CD14-positive monocyte (primary cell): ENCODE data around the gene CYP2C9. TPM values are rescaled to one million over a fixed set of nuclear protein-coding genes. Genes with fewer than 3 reads are reported as not detected.
"Not testable (repeated sequence)": the region's sequence is repeated elsewhere in the genome, so short reads cannot be mapped to it uniquely, and the experiment has no call there.

ENCODE experiments used
- DNase-seq, 3 donors: peaks; one replicate each; pipeline ENCODE4 v3.0.0-alpha.2; 2011 to 2022
- H2AFZ ChIP-seq: 2 replicates; pipeline ENCODE4 v1.6.0; 2012; ENCODE audit warnings: mild to moderate bottlenecking, low read depth, low read length, inconsistent platforms; ENCODE audit not compliant: insufficient read depth, poor library complexity, severe bottlenecking
- H3K27ac ChIP-seq, 2 donors: 1 replicate in 1 of 2; 2 replicates in 1 of 2; pipeline ENCODE4 v1.5.1; 2012 to 2013; ENCODE audit warnings: low read length in 2 of 2, control low read depth in 1 of 2, inconsistent platforms in 1 of 2, low read depth in 1 of 2, mild to moderate bottlenecking in 1 of 2
- H3K27me3 ChIP-seq, 2 donors: one replicate each; pipeline versions ENCODE4 v1.6.0 to v1.6.1; 2011 to 2013; ENCODE audit warnings: low read length in 2 of 2; ENCODE audit not compliant: control insufficient read depth in 2 of 2, insufficient read depth in 2 of 2
- H3K36me3 ChIP-seq, 2 donors: replicated peaks in 1 of 2; 1 replicate in 1 of 2; 2 replicates in 1 of 2; pipeline versions ENCODE4 v1.5.1 to v1.6.1; 2012 to 2013; ENCODE audit warnings: low read length in 2 of 2, control low read depth in 1 of 2, inconsistent platforms in 1 of 2, mild to moderate bottlenecking in 1 of 2; ENCODE audit not compliant: insufficient read depth in 2 of 2, control insufficient read depth in 1 of 2
- H3K4me1 ChIP-seq, 2 donors: 1 replicate in 1 of 2; 2 replicates in 1 of 2; pipeline versions ENCODE4 v1.5.1 to v1.6.1; 2012 to 2013; ENCODE audit warnings: low read length in 2 of 2, control low read depth in 1 of 2, inconsistent platforms in 1 of 2, mild to moderate bottlenecking in 1 of 2, moderate library complexity in 1 of 2; ENCODE audit not compliant: insufficient read depth in 2 of 2, control insufficient read depth in 1 of 2
- H3K4me2 ChIP-seq: replicated peaks from 2 replicates; pipeline ENCODE3; 2012; ENCODE audit warnings: low read length, moderate library complexity, mild to moderate bottlenecking; ENCODE audit not compliant: poor library complexity, severe bottlenecking; ENCODE audit errors: extremely low read depth
- H3K4me3 ChIP-seq, 3 experiments: fragments of 200-600 bp in 1 of 3; sonication (generic) in 1 of 3; replicated peaks in 1 of 3; 1 replicate in 2 of 3; 2 replicates in 1 of 3; pipeline ENCODE4 v1.5.1; 2011 to 2013; ENCODE audit warnings: low read length in 3 of 3, mild to moderate bottlenecking in 3 of 3, control low read depth in 2 of 3, low read depth in 2 of 3, inconsistent platforms in 1 of 3, moderate library complexity in 1 of 3
- H3K79me2 ChIP-seq: 2 replicates; pipeline ENCODE4 v1.6.0; 2012; ENCODE audit warnings: mild to moderate bottlenecking, control low read depth, inconsistent platforms, low read length, moderate library complexity; ENCODE audit not compliant: insufficient read depth
- H3K9ac ChIP-seq: 2 replicates; pipeline ENCODE4 v1.6.0; 2017; ENCODE audit warnings: low read length, mild to moderate bottlenecking; ENCODE audit not compliant: insufficient read depth, poor library complexity, severe bottlenecking
- H3K9me3 ChIP-seq, 2 donors: replicated peaks in 1 of 2; 1 replicate in 1 of 2; 2 replicates in 1 of 2; pipeline versions ENCODE4 v1.5.1 to v1.6.1; 2012 to 2013; ENCODE audit warnings: low read length in 2 of 2, control low read depth in 1 of 2; ENCODE audit not compliant: control insufficient read depth in 1 of 2, insufficient read depth in 1 of 2
- H4K20me1 ChIP-seq: 2 replicates; pipeline ENCODE4 v1.6.0; 2012; ENCODE audit warnings: mild to moderate bottlenecking, low read length, control low read depth, moderate library complexity; ENCODE audit not compliant: insufficient read depth
- H3K27ac Mint-ChIP-seq, 7 donors: one replicate each; pipeline ENCODE4 v1.8.0; 2020; ENCODE audit warnings: mild to moderate bottlenecking in 7 of 7, mixed read lengths in 7 of 7, moderate library complexity in 6 of 7, inconsistent platforms in 2 of 7
- H3K27me3 Mint-ChIP-seq, 3 donors: one replicate each; pipeline ENCODE4 v1.8.0; 2021 to 2022; ENCODE audit warnings: low read depth in 3 of 3, mild to moderate bottlenecking in 3 of 3, mixed read lengths in 3 of 3, moderate library complexity in 3 of 3, inconsistent platforms in 1 of 3
- H3K36me3 Mint-ChIP-seq, 2 donors: one replicate each; pipeline ENCODE4 v1.8.0; 2020; ENCODE audit warnings: mixed read lengths in 2 of 2, inconsistent platforms in 1 of 2, mild to moderate bottlenecking in 1 of 2
- H3K4me1 Mint-ChIP-seq: one replicate; pipeline ENCODE4 v1.8.0; 2020; ENCODE audit warnings: mild to moderate bottlenecking, mixed read lengths
- H3K4me3 Mint-ChIP-seq, 2 donors: one replicate each; pipeline ENCODE4 v1.8.0; 2020; ENCODE audit warnings: mild to moderate bottlenecking in 2 of 2, mixed read lengths in 2 of 2, moderate library complexity in 1 of 2
- H3K9me3 Mint-ChIP-seq, 7 donors: one replicate each; pipeline ENCODE4 v1.8.0; 2020 to 2022; ENCODE audit warnings: mixed read lengths in 7 of 7, mild to moderate bottlenecking in 6 of 7, moderate library complexity in 6 of 7, inconsistent platforms in 2 of 7
- CTCF ChIP-seq: fragments of 200-600 bp; IDR thresholded peaks from one replicate; pipeline ENCODE4 v1.8.0; 2022; ENCODE audit warnings: antibody characterized with exemption, mild to moderate bottlenecking
- WGBS: methylation state at CpG from one replicate; pipeline ENCODE4 v1.1.5; 2013; ENCODE audit warnings: missing lambda C conversion rate; ENCODE audit not compliant: insufficient coverage; 5-methylcytosine and 5-hydroxymethylcytosine counted together
- intact Hi-C, 2 donors: fragments of 100-400 bp; cut with micrococcal nuclease; formaldehyde crosslinking; loops; one replicate each; pipeline versions ENCODE4 v1.15.0 to v1.15.1; 2023
- polyA plus RNA-seq, 3 donors: library from polyadenylated mRNA; depleted of rRNA in 1 of 3; unstranded in 2 of 3; stranded (reverse) in 1 of 3; fragments of 300-500 nt in 2 of 3; fragments of >200 nt in 1 of 3; fragmentation: Illumina TruSeq in 2 of 3; gene quantifications; 1 replicate in 2 of 3; 2 replicates in 1 of 3; pipeline ENCODE4 v1.2.3, GENCODE V29; 2012 to 2021

CYP2C9 gene
- polyA plus RNA-seq, 3 donors = not detected

- WGBS = 100% methylated on average over 2 of the region's 4 CpGs
- DNase-seq = no peak
- TF ChIP-seq CTCF = no peak
- no peak overlapping the region for H3K9ac ChIP-seq
- peaks cover 0 to 27% (median 7%) of the 10 kb centered on the region in 7 donors for H3K9me3 Mint-ChIP-seq
- H3K36me3 ChIP-seq = no peaks in the 10 kb centered on the region
- intact Hi-C loops = no loop called here
- H3K27me3 Mint-ChIP-seq = peaks cover 0 to 2% (median 0%) of the 10 kb centered on the region in 3 donors
- no peak overlapping the region for H3K27ac Mint-ChIP-seq
- H2AFZ ChIP-seq = no peak overlapping the region
- H3K4me1 Mint-ChIP-seq = no peaks in the 10 kb centered on the region
- H4K20me1 ChIP-seq = no peaks in the 10 kb centered on the region
- H3K4me3 ChIP-seq = no peak overlapping the region
- H3K4me1 ChIP-seq = no peaks in the 10 kb centered on the region
- H3K36me3 Mint-ChIP-seq = no peaks in the 10 kb centered on the region
- no peak overlapping the region for H3K27ac ChIP-seq
- H3K4me3 Mint-ChIP-seq = no peak overlapping the region
- H3K9me3 ChIP-seq = peaks cover 0 to 8% of the 10 kb centered on the region in 2 donors
- H3K4me2 ChIP-seq = no peak overlapping the region
- no peaks in the 10 kb centered on the region for H3K79me2 ChIP-seq
- no peaks in the 10 kb centered on the region for H3K27me3 ChIP-seq
These were observed 48.0 kb upstream of the CYP2C9 start for GRCh38 chr10:94890264-94891022.

- peaks cover 4 to 24% (median 14%) of the 10 kb centered on the region in 7 donors for H3K9me3 Mint-ChIP-seq
- H2AFZ ChIP-seq, H3K79me2 ChIP-seq, H3K4me3 ChIP-seq, H3K36me3 ChIP-seq, H3K9ac ChIP-seq, H3K36me3 Mint-ChIP-seq, H4K20me1 ChIP-seq, H3K27ac ChIP-seq, DNase-seq, H3K27ac Mint-ChIP-seq, H3K27me3 Mint-ChIP-seq, H3K4me1 Mint-ChIP-seq, intact Hi-C loops, H3K4me3 Mint-ChIP-seq, H3K4me2 ChIP-seq, H3K27me3 ChIP-seq, H3K4me1 ChIP-seq: not testable (repeated sequence)
- WGBS = 86% methylated on average over 5 of the region's 7 CpGs
- peaks cover 0 to 10% of the 10 kb centered on the region in 2 donors for H3K9me3 ChIP-seq
These were observed 40.0 kb upstream of the CYP2C9 start for GRCh38 chr10:94898414-94898813.
